ENCODE data around the gene FMN1.
A peak's percentile ranks its signal among the peaks of the same experiment; 100 is the strongest.
"Not testable (repeated sequence)": the region's sequence is repeated elsewhere in the genome, so short reads cannot be mapped to it uniquely, and the experiment has no call there.

FMN1 gene

DNA sequence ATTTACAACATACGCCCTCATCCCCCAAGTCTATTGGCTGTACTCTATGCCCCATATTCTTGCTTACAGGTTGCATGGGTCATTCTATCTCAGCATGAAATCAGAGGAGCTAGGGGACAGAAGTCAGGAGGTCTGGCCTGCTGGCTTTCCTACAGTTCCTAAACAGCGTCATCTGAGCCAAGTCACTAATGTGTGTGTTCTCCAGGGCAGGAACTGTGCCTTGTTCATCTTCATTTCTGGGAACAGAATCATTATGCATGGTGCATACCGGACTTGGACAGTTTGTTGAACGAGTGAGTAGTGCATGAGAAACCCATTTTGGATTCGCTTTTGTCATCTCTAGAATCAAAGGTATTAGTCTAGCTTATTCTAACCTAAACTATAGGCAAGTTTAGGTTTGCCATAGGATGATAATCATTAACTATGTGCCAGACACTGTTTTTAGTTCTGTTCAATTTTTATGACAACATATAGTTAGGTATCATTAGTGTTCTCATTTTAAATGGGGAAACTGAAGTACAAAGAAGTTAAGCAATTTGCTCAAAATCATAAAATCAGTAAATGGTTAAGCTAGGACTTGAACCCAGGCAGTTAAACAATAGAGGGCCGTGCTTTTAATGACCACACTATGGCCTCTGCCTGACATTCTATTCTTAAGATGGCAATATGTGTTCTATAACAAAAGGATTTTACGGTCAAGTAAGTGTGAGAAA lies 105.2 kb downstream of the FMN1 start:
- DNase-seq: no peak

DNA sequence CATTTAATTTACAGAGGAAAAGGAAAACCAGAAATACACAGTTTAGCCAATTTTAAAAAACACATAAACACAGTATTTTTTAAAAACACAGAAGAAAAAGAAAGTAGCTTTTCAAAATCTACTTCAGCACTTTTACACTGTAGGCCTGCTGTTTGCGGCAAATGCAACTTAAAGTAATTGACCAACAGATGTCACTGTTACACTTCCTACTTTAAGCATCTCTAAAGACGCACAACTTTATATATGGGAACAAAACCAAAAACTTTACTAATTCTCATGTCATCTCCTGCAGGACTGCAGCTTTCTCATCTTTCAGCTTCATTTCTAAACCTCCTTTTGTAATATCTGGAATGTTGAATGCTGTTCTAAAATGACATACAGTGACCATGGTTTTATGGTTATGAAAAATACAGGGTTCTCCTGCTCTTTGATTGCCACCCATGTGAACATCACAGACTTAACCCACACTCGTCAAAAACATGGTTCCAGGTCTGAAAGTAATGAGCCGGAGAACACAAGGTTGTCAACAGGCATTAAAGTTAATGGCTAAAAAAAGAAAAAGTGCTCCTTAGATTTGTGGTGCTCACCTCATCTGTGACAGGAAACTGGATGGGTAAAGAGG lies 107.9 kb downstream of the FMN1 start:
- peak in 1 of 2 donors; percentile 45 for DNase-seq

DNA sequence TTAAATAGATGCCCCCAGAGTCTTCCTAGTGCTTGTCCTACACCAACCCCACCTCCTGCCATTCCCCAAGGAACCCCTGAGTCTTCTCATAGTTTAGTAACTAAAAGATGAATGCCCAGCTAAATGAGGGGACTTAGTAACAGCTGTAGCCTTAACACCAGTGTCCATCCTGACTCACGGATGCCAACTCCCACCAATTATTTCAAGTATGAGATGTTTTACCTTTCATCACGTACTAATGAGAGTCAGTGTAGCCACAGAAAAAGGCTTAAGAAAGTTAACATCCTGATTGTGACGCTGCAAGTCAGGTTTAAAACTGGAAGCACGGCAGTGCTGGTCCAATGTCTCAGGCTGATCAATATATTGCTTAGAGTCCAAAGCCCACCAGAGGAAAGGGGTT lies 109.9 kb downstream of the FMN1 start:
- no peak for DNase-seq

DNA sequence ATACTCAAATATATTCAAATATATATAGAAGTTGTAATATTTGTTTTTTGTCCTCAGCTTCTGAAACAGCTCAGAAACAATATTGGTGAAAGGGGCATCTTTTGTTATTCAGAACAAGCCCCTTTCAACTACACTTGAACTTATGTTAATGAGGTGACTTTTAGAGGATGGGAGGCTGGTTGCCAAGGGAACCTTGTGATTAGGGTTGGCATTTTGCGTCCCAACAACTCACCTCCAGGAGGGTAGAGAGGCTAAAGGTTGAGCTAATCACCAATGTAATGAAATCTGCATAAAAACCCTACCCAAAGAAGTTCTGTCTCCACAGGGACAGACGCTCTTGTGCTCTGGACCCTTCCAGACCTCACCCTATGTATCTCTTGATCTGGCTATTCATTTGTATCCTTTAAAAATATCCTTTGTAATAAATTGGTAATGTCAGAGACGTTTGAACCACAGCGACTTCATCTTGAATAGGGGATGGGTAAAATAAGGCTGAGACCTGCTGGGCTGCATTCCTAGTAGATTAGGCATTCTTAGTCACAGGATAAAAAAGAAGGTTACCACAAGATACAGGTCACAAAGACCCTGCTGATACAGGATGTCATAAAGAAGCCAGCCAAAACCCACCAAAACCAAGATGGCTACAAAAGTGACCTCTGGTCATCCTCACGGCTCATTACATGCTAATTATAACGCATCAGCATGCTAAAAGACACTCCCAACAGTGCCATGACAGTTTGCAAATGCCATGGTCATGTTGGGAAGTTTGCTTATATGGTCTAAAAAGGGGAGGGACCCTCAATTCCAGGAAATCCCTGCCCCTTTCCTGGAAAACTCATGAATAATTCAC lies 111.1 kb downstream of the FMN1 start:
- no peak for DNase-seq

DNA sequence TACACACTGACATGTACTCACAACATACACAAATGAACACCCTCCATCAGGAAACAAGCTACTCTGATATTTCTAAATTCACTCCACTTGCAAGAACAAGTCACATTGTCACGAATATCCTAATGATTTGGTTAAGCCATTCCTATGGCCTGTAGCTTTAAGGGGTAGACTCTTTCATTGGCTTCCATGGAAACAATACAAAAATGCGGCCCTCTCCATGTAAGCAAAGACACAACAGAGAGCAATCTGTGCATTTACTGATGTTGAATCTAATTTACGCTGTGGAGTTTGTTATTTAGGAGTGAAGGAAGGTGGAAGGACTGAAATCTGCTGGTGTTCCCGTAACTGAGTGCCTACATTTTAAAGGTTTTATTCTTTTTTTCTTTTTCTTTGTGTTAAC lies 114.5 kb downstream of the FMN1 start:
- no peak for DNase-seq

DNA sequence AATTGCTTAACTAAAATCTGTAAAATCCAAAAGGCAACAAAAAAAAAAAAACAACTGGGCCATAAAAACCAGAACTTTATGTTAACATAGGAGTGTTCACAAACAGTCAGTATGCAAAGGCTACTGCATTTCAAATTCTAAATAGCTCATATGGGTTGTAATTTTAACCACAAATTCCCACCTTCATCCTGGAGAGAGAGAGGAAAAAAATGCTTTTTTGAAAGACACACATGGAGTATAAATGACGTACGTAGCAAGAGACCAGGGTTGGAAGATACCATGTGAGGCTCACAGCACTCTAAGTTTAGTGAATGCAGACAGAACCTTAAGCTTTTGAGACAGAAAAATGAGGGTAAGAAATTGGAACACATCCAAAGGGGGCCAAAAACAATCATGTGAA lies 115.9 kb downstream of the FMN1 start:
- no peak for DNase-seq

DNA sequence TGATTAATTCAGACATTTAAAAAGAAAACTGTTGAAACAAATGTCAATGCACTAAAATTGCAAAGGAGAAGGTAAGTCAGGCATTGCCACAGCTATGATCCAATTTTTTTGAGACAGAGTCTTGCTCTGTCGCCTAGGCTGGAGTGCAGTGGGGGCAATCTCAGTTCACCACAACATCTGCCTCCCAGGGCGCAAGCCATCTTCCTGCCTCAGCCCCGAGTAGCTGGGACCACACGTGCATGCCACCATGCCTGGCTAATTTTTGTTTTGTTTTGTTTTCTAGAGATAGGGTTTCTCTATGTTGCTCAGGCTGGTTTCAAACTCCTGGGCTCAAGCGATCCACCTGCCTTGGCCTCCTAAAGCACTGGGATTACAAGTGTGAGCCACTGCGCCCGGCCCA lies 117.6 kb downstream of the FMN1 start:
- no peak for DNase-seq

DNA sequence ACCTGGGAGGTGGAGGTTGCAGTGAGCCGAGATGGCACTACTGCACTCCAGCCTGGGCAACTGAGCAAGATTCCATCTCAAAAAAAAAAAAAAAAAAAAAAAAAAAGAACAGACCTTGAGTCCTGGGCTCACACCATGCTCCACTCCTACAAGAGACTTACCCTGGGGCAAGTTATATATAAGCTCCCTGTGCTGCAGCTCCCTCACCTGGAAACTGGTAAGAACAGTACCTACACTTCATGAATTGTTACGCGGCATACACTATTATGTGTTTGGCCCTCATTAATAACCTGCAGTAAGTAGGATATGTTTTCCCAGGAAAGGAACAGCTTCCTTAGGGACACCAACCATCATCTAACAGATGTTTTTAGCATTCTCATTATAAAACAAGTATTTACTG lies 119.6 kb downstream of the FMN1 start:
- no peak for DNase-seq

DNA sequence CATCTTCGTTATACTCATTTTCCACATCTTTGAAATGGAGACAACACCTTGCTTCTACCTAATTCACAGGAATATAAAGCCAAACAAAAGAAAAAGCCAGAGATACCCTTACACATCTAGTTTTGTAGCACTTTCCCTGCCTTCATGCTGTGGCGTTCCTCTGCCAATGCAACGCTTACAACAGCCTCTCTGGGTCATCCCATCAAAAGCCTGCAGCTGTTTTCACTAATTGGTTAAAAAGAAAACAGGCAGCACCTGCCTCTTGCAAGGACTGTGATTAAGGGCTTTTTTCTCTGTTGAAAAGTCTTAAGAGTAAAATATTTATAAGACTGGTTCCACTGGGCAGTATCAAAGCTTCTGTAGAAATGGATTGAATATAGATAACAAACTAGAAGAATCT lies 120.3 kb downstream of the FMN1 start:
- DNase-seq: no peak

DNA sequence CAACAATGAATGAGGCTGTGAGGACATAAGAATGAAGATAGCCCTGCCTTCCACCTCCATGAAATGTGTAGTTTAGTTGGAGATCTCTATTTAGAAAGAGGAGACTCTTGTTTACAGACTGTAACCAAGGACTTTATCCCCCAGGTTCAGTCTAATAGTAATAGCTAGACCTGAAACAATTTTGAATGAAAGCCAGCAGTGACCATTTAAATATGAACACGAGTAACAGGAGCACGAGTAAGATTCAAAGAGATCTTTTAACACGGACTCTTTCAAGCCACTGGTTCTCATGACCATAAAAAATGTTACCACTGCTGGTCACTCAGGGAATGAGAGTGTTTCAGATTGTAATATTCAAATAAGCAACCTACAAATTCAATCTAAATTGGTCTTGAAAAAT lies 123.1 kb downstream of the FMN1 start:
- no peak for DNase-seq

DNA sequence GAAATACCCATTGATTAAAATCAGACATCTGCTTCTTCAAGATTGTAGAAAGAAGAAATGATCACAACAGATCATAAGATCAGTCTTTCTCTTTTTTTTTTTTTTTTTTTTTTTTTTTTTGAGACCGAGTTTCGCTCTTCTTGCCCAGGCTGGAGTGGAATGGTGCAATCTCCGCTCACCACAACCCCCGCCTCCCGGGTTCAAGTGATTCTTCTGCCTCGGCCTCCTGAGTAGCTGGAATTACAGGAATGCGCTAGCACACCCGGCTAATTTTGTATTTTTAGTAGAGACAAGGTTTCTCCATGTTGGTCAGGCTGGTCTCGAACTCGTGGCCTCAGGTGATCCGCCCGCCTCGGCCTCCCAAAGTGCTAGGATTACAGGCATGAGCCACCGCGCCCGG lies 124.6 kb downstream of the FMN1 start:
- not testable (repeated sequence) for DNase-seq

DNA sequence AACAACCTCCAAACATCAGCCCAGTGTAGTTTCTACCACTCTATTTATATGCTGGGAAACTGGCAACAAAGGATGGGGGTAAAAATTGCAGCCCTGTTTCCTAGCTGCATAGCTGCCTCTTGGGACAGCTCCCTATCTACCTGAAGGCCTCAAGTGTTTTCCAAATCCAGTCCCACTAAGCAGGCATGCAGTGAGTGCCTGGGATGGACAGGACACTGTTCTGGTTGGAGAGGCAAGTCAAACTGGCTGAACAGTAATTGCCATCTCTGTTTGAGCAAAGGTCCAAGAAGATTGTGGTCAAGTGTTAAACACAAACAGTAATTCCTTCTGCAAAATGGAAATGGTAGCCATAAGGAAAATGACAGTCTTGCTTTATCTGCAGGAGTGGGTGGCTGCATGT lies 125.4 kb downstream of the FMN1 start:
- DNase-seq: no peak

DNA sequence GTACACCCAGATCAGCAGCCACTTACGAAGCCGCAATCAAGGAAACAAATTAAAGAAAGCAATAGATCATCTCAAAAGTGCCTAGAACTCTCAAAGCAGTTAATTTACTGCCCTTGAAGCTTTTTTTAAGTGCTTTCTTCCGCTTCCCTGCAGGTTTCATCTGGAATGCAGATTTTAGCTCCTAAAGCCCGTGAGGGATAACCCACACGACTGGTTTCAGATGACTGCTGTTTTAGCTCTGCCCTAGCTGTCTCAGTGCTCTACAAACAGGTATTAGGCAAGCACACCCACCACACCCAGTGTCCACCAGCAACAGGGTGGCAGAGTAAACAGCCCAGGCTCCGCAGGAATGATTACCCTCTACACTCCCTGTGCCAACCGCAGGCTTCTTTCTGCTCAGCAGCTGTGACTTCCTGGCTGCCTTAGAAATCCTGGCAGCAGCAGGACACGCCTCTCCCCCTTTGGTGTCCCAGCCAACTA lies 126.0 kb downstream of the FMN1 start:
- DNase-seq: no peak

DNA sequence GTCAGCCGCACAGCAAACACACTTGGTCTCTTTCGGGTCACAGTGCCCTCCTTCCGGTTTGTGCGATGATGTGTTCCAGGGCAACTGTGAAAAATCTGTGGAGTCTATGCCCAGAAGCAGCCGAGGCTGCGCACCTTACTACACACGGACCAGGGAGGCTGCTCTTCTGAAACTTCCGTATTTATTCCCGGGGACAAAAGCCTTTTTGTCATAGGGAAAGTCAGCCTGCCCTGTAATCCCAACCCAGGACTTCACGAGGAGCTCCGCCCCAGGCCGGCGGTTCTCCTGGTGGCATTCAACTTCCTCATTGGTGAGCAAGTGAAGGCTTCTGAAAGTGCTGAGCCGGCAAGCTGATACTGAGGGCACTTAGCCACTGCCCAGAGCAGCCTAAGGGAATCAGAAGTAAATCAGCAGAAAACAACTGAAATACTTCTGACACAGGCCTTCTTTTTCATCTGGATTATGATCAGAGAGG lies 126.5 kb downstream of the FMN1 start:
- peak in 1 of 2 donors; percentile 38 for DNase-seq

DNA sequence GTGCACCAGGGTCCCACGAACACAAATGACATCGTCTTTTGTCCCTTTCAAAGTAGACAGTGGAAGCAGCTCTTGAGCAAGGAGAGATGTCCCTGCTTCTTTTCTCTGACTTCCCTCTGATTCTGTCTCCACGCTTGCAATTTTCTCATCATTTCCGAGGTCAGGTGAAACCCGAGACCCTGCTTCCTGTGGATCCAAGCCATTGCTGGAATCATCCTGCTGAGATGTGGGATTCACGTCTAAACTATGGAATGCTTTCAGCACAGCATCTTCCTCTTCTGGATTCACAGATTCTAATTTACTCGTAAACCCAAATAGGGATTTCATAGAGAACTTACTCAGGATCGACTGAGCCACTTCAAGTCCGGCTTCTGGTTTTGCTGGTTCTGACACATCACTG lies 127.1 kb downstream of the FMN1 start:
- DNase-seq: no peak

DNA sequence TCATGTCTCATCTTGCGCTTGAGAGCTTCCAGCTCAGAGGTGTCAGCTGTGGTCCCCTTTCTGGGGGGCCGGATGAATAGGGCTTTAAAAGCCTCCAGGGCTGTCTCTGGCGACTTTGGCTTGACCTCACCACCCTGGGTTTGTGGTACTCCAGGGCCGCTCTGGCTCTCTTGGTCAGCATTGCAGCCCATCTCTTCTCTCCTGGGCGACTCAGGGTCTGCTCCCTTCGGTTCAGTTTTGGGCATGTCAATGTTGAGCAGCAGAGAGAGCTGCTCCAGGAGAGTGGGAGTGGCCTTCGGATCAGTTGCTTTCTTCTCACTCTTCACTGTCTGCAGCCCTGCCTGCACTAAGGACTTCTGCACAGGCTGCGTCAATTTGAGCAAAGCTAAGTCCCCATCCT lies 127.9 kb downstream of the FMN1 start:
- DNase-seq: no peak

DNA sequence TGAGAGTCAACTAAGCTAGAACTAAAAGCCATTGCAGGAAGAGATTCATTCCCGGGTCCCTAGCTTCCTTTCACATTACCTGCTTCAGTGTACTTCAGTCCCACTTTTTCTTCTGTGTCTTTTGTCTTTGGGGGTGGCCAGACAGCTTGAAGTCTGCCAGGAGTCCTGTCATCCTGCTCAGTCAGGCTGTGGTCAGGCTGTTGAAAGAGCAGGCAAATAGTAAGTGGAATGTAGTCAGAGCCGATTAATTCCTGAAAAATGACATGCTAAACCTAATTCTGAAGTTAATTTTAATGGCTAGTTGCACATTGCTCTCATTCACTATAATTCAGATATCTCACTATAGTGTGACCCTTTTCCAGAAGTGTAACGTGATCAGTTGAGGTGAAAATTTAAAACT lies 129.6 kb downstream of the FMN1 start:
- DNase-seq: no peak

DNA sequence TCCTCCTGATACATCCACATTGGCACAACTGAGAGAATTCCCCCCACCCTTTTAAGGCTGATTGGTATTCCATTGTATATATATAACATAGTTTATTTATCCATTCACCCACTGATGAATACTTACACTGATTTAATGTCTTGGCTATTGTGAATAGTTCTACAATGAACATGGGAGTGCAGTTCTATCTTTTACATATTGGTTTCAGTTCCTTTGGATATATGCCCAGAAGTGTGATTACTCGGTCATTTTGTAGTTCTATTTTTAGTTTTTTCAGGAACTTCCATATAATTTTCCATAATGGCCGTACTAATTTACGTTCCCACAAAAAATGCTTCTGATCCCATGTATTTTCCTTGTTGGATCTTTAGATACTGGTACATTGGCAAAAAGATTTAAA lies 135.3 kb downstream of the FMN1 start:
- no peak for DNase-seq

DNA sequence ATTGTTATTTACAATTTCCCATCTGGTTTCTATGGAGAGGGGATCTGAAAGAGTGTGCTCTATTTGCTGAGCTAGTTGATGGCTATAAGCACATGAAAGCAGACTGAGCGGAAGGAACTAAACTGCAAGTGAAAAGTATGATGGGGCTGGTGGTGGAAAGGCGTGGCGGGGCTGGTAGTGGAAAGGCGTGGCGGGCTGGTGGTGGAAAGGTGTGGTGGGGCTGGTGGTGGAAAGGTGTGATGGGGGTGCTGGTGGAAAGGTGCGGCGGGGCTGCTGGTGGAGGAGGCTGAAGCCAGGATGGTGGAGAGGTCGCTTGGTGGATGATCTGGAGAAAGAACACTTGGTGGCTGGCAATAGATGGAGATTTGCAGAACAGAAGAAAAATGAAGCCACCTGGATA lies 136.7 kb downstream of the FMN1 start:
- DNase-seq: no peak

DNA sequence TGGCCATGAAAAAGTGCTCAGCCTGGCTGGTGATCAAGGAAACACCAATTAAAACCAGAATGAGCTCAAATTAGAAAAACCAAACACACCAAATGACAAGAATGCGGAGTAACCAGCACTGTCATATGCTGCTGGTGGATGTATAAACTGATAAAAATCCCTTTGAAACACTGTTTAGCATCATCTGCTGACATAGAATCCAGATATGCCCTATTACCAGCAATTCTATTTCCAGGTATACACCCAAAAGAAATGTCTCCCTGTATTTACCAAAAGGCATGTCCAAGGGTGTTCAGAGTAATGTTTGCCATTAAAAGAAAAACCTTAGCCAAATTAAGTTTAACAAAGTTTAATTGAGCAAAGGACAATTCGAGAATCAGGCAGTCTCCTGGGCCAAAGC lies 138.6 kb downstream of the FMN1 start:
- DNase-seq: no peak

DNA sequence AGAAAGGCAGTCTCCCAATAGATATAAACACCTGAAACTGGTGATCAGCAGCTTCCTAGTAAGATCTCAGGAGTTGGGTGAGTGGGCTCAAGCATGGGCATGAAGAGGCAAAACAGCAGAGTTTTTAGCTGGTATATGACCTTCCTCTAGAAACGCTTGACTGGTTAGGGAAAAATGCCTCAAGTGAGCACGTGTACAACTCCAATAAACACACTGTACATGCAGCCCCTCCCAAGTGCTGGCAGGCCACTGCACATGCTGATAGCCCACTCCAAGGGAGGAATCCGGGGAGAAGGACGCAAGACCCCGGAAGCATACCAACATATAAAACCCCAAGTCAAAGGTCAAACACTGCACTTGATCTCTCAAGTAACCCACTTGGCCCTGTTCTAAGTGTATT lies 143.0 kb downstream of the FMN1 start:
- no peak for DNase-seq

DNA sequence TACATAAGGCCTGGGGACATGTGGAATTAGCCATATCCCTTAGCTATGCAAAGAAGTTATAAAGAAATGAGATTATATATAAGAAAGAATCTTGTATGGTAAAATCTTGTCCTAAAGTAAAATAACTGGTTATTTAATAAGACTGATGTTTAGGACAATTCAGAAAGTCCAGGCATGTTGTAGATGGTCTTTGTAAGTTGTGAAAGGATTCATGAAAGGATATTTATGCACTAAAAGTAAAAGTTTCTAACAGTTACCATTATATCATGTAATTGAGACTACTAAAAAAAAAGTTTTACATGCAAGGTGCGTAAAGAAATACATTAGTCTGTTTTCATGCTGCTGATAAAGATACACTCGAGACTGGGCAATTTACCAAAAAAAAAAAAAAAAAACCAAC lies 146.3 kb downstream of the FMN1 start:
- DNase-seq: no peak

DNA sequence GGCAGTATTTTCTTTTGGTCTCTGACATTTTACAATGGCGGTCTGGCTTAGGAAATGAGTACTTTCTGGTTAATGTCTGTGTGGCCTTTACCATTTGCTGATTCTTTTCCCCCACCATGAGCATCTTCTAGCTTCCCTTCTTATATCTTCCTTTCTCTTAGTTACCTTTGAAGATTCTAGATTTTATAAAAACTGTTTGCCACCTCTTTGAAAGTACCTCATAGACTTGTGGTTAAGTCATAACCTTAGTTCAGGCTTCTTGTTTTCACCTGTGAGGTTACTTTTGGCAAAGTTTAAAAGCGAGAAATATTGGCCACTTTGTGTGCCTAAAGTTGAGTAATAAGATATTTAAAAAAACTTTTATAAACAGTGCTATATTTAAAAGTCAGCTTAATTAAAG lies 147.4 kb downstream of the FMN1 start:
- no peak for DNase-seq

DNA sequence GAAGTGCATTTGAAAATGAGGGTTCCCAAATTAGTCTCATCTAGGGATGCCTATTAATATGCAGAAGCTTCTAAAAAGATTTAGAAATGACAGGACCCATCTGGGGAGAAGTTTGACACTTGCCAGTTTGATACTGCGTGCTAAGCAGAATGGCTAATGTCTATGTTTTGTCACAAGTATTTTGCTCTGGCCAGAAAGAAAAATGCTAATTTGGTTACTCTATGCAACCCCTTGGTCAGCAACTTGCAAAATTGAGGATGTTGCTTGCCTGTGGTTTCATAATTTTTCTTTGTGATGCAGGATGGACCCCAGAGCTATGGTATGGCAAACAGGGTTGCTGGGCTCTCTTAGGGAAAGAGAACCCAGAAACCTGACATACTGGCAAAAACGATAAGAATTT lies 148.2 kb downstream of the FMN1 start:
- DNase-seq: no peak

Data from CD4-positive, alpha-beta T cell treated with Interferon alpha-2 for 1 hour (primary cell).